RKO (cell line): ENCODE data around the gene PABPN1.

Source experiments
- DNase-seq: peaks from one replicate; pipeline ENCODE4 v3.0.0-alpha.2; 2016; ENCODE audit warnings: low spot score

Gene PABPN1

GRCh38 chr14:23358042-23358441 is 36.8 kb downstream of the PABPN1 start:
- DNase-seq, result no peak

GRCh38 chr14:23358553-23359166 is 37.4 kb downstream of the PABPN1 start:
- no peak for DNase-seq

GRCh38 chr14:23359167-23359626 is 37.9 kb downstream of the PABPN1 start:
- DNase-seq, result no peak

- DNase-seq, result no peak
These were observed 38.6 kb downstream of the PABPN1 start for GRCh38 chr14:23359722-23360447.

GRCh38 chr14:23360496-23360895 is 39.2 kb downstream of the PABPN1 start:
- DNase-seq, result no peak

GRCh38 chr14:23361320-23361719 is 40.1 kb downstream of the PABPN1 start:
- peak; percentile 19 for DNase-seq

- no peak for DNase-seq
These were observed 40.5 kb downstream of the PABPN1 start for GRCh38 chr14:23361763-23362162.

GRCh38 chr14:23362200-23362599 is 40.9 kb downstream of the PABPN1 start:
- DNase-seq, result peak; percentile 7

- no peak for DNase-seq
These were observed 43.1 kb downstream of the PABPN1 start for GRCh38 chr14:23364164-23365035.

GRCh38 chr14:23365036-23365731 is 43.9 kb downstream of the PABPN1 start, which contains the start of gene EFS:
TSS of gene EFS (minus strand) at chr14:23365172. CDS start at chr14:23365025, 147 bp downstream.
- DNase-seq, result no peak

GRCh38 chr14:23365732-23366425 is 44.6 kb downstream of the PABPN1 start:
- no peak for DNase-seq

- DNase-seq, result no peak
These were observed 45.2 kb downstream of the PABPN1 start for GRCh38 chr14:23366426-23366921.

GRCh38 chr14:23370221-23370620 is 49.0 kb downstream of the PABPN1 start:
- DNase-seq, result peak; percentile 14

- DNase-seq, result no peak
These were observed 50.6 kb downstream of the PABPN1 start for GRCh38 chr14:23371865-23372264.

GRCh38 chr14:23372509-23372908 is 51.3 kb downstream of the PABPN1 start, which contains the start of gene IL25:
TSS of gene IL25 (plus strand) at chr14:23372809.
- DNase-seq, result no peak

- no peak for DNase-seq
These were observed 51.8 kb downstream of the PABPN1 start for GRCh38 chr14:23373041-23373440.
